Stimulated activated effector memory CD8-positive, alpha-beta T cell treated with anti-CD3 and anti-CD28 coated beads, Interleukin-12 subunit alpha, Interleukin-12 subunit beta, amount 100 ng/mL, for 72 hours (primary cell): ENCODE results near the gene DCUN1D5.

Experiments
- ATAC-seq: fragments of 150-1000 bp; cut with Tn5 transposase; 2 replicates; pipeline ENCODE4 v1.10.0; 2021
- DNase-seq, 2 donors: peaks; one replicate each; pipeline ENCODE4 v3.0.0; 2021 to 2022; ENCODE audit warnings: low spot score in 2 of 2
- H3K27ac Mint-ChIP-seq: one replicate; pipeline ENCODE4 v1.8.0; 2022; ENCODE audit warnings: mild to moderate bottlenecking, mixed read lengths
- H3K36me3 Mint-ChIP-seq: one replicate; pipeline ENCODE4 v1.8.0; 2022; ENCODE audit warnings: mild to moderate bottlenecking, mixed read lengths
- H3K4me1 Mint-ChIP-seq: one replicate; pipeline ENCODE4 v1.8.0; 2022; ENCODE audit warnings: mixed read lengths
- H3K4me3 Mint-ChIP-seq: one replicate; pipeline ENCODE4 v1.8.0; 2022; ENCODE audit warnings: mild to moderate bottlenecking, mixed read lengths
- H3K9me3 Mint-ChIP-seq: one replicate; pipeline ENCODE4 v1.8.0; 2022; ENCODE audit warnings: mixed read lengths

The DCUN1D5 gene

DNA sequence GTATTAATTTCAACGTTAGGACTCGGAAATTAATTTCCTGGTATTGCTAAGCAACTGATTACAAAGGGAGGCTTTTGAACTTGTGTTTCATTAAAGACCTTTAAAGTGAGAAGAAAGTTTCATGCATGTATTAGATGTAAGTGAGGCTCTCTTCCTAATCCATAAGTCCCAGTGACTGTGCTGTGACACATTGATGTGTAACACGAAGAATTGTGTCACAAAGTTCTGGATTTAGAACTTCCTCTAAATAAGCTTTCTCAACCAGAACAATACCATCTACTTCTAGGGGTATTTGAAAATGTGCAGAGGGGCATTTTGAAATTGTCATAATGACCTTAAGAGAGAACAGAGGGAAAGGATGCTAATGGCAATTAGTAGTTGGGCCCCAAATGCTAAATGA lies 14.4 kb downstream of the DCUN1D5 start:
- no peak for DNase-seq
- Mint-ChIP-seq H3K27ac (no peak overlapping the region), H3K4me1 (peaks cover 5% of the 10 kb centered on the region), H3K36me3 (peaks cover 89% of the 10 kb centered on the region), H3K9me3 (no peaks in the 10 kb centered on the region), H3K4me3 (no peak overlapping the region)
- ATAC-seq = no peak

DNA sequence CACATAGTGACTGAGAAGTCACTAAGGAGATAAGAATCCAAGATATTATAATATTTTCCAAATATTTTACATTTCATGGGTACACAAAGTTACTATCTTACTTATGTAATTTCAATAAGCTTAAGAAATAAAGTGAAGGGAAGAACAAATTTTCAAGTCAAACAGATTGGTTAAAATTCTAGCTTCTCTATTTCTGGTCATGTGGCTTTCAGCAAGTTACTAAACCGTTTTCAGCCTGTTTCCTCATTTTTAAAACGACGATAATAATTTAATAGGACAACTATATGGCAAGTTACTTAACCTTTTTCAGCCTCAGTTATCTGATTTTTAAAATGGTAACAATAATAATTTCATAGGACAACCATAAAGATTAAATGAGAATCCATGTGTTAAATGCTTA lies 15.6 kb downstream of the DCUN1D5 start:
- DNase-seq (no peak), ATAC-seq (no peak)
- no peaks in the 10 kb centered on the region for H3K9me3 Mint-ChIP-seq
- H3K4me3 Mint-ChIP-seq = no peak overlapping the region
- peaks cover 5% of the 10 kb centered on the region for H3K4me1 Mint-ChIP-seq
- no peak overlapping the region for H3K27ac Mint-ChIP-seq
- peaks cover 77% of the 10 kb centered on the region for H3K36me3 Mint-ChIP-seq

DNA sequence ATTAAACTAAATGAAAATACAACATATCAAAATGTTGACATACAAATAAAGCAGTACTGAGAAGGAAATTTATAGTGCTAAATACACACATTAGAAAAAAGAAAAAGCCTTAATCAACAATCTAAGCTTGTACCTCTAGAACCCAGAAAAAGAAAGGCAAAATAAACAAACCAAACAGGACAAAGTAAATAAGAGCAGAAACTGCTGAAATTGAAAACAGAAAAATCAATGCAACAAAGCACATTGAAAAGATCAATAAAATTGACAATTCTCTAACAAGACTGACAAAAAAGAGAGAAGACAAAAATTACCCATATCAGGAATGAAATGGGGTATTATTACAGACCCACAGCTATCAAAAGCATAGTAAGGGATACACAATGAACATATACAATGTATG lies 21.0 kb downstream of the DCUN1D5 start:
- peak overlapping the region; percentile 70 for H3K27ac Mint-ChIP-seq
- no peaks in the 10 kb centered on the region for H3K9me3 Mint-ChIP-seq
- no peak for ATAC-seq
- H3K4me3 Mint-ChIP-seq = peak overlapping the region; percentile 19
- peaks cover 68% of the 10 kb centered on the region for H3K36me3 Mint-ChIP-seq
- no peak for DNase-seq
- H3K4me1 Mint-ChIP-seq = peaks cover 43% of the 10 kb centered on the region

DNA sequence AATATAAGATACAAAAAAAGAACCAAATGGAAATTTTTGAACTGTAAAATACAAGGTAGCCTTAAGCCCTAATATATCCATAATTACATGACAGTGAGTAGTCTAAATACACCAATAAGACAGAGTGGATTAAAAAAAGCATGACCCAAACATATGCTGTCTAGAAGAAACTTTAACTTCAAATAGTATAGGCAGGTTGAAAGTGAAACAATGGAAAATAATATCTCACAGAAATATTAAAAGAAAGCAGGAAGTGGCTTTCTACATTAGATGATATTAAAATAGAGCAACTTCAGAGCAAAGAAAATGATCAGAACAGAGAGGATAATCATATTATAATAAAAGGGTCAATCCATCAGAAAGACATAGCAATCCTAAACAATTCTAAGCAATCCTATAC lies 21.8 kb downstream of the DCUN1D5 start:
- H3K27ac Mint-ChIP-seq = peak overlapping the region; percentile 70
- DNase-seq (no peak), ATAC-seq (peak; percentile 52)
- peaks cover 70% of the 10 kb centered on the region for H3K36me3 Mint-ChIP-seq
- H3K4me3 Mint-ChIP-seq = peak overlapping the region; percentile 19
- peaks cover 43% of the 10 kb centered on the region for H3K4me1 Mint-ChIP-seq
- H3K9me3 Mint-ChIP-seq = no peaks in the 10 kb centered on the region

DNA sequence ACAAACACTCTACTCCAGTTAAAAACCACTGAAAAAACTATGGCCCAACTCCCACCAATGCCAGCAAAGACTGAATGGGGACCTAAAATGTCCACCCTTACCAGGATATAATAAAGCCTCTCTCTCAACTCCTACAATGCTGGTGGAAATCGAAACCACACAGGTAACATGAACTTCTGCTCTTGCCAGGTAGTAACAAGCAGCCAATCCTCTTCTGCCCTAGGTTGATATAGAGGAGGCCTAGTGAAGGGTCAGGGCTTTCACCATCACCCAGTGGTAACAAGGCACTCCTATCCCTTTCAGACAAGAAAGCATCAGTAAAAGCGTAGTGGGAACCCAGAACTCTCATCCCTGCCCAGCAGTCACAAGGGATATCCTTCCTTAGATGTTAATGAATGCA lies 22.6 kb downstream of the DCUN1D5 start:
- ATAC-seq (no peak), DNase-seq (no peak)
- Mint-ChIP-seq H3K4me1 (peaks cover 43% of the 10 kb centered on the region), H3K9me3 (no peaks in the 10 kb centered on the region), H3K27ac (peak overlapping the region; percentile 70), H3K4me3 (peak overlapping the region; percentile 19), H3K36me3 (peaks cover 70% of the 10 kb centered on the region)

DNA sequence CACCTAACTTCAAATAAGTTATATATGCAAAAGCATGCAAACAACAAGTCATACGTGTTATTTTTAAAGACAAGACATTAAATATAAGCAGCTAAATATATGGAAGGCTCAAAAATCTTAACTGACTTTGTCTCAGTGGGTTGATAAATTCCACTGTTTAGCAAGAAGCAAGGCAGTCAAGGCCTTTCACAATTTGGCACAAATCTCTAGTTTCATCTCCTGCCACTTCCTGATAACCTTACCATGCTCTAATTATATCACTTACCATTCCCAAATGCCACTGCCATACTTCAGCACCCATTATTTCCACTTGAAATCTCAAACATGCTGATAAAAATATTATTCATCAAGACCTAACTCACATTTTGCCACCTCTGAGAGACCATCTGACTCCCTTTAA lies 24.8 kb downstream of the DCUN1D5 start:
- Mint-ChIP-seq H3K4me1 (peaks cover 38% of the 10 kb centered on the region), H3K36me3 (peaks cover 81% of the 10 kb centered on the region), H3K9me3 (no peaks in the 10 kb centered on the region), H3K4me3 (no peak overlapping the region), H3K27ac (no peak overlapping the region)
- DNase-seq (no peak), ATAC-seq (no peak)

DNA sequence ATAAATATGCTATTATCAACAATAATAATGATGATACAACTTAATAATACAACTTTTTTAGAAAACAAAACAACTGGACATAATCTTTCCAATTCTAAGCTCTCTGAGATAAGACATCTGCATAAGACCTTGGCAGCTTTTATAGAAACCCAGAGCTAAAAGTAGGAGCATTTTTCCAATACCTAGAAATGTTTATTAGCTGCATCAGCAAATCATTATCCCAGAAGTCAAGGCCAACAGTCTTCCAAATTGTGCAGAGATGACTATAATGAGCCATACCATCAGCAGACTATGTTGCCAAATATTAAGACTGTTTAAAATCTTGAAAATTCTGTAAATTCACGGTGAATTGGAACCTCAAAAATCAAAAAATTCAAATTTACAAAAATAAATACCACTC lies 30.3 kb downstream of the DCUN1D5 start:
- no peak overlapping the region for H3K4me3 Mint-ChIP-seq
- no peaks in the 10 kb centered on the region for H3K9me3 Mint-ChIP-seq
- peaks cover 77% of the 10 kb centered on the region for H3K36me3 Mint-ChIP-seq
- DNase-seq (no peak), ATAC-seq (no peak)
- H3K27ac Mint-ChIP-seq = no peak overlapping the region
- H3K4me1 Mint-ChIP-seq = no peaks in the 10 kb centered on the region

DNA sequence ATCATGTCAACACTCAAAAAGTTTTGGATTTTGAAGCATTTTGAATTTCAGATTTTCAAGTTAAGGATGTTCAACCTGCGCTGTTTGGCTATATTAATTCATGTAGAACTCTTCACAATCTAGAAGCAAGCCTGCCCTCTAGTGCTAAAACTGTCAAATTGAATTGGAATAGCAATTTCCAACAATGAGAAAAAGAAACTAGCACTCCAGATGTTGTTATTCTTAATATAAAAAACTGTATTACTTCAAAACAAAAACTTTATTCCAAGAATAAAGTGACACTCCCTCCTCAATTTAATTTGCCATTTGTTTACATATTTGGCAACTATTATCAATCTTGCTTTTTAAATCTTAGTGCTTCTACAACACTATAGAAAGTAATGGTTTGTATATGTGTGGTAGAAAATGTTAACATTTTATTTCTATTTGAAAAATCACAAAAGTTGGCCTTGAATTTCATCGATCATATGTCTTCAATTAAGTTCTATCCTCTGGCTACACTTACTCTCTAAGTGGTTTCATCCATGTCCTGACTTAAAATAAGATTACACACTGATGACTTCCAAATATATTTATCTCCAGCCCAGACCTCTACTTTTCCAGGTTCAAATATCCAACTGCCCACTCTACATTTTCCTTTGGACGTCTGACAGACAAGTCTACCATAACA lies 36.6 kb downstream of the DCUN1D5 start:
- peak; percentile 53 for ATAC-seq
- no peak overlapping the region for H3K27ac Mint-ChIP-seq
- H3K9me3 Mint-ChIP-seq = no peaks in the 10 kb centered on the region
- no peak for DNase-seq
- H3K36me3 Mint-ChIP-seq = peaks cover 17% of the 10 kb centered on the region
- H3K4me3 Mint-ChIP-seq = no peak overlapping the region
- no peaks in the 10 kb centered on the region for H3K4me1 Mint-ChIP-seq

DNA sequence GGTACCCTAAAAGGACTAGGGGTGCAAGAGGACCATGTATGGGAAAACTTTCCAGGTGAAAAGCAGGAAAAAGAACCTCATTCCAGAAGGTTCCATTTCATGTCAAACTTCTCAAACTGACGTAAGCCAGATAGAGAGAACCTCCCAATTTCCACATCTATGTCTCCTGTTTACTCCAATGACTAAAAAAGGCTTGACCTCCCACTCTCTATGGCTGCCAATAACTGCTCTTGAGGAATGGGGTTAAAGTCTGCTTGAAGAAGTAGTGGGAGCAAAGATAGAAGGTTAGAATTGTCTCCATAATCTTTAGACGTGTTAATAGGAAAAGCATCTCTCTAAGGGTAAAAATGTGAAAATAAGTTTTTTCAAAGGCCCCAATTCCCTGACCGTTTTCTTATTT lies 38.0 kb downstream of the DCUN1D5 start:
- Mint-ChIP-seq H3K4me1 (no peaks in the 10 kb centered on the region), H3K27ac (no peak overlapping the region), H3K9me3 (no peaks in the 10 kb centered on the region), H3K36me3 (peaks cover 17% of the 10 kb centered on the region), H3K4me3 (no peak overlapping the region)
- DNase-seq (no peak), ATAC-seq (no peak)

DNA sequence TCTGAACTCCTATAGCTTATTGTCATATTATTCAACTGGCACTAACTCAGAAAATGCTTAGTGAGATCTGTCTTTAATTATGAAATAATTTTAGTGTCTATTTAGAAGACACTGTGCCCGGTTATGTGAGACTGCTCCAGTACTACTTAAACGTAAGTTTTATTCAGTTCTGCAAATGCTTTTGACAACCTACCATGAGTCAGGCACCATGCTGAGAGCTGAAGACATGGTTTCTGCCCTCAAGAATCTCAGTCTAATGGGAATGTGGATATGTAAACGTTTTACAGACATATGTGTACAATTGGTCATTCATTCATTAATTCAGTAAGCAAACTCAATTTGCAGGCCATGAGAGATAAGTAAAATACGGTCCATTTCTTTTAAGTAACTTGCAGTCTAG lies 40.0 kb downstream of the DCUN1D5 start:
- ATAC-seq (no peak), DNase-seq (no peak)
- no peak overlapping the region for H3K4me3 Mint-ChIP-seq
- H3K4me1 Mint-ChIP-seq = no peaks in the 10 kb centered on the region
- H3K9me3 Mint-ChIP-seq = no peaks in the 10 kb centered on the region
- peaks cover 2% of the 10 kb centered on the region for H3K36me3 Mint-ChIP-seq
- no peak overlapping the region for H3K27ac Mint-ChIP-seq

DNA sequence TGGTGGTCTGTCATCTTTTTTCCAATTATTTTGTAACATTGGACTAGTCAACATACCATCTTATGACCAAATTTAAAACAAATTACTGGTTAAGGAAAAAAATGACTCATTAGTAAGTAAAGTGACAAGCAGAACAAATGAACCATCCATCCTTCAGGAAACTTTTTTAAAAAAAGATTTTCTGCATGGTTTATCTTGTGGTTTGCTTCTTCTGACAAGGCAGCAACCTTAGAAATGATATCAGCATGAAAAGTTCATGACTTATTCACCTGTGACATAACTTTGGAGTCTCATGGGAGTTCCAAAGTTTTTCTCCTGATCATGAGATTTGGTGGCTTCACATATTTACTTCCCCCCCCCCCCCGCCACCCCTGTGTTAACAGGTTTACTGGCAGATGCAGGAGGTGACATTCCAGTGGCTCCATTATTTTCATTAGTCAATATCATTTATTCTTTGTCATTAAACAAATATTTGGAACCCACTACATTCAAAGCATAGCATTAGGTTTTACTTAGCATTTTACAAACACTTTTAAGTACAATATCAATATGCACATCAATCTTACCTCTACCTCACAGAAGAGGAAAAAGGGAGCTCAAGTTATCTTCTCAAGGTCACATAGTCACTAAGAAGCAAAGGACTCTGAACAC lies 40.7 kb downstream of the DCUN1D5 start:
- no peak for DNase-seq
- H3K27ac Mint-ChIP-seq = no peak overlapping the region
- H3K4me1 Mint-ChIP-seq = no peaks in the 10 kb centered on the region
- no peaks in the 10 kb centered on the region for H3K9me3 Mint-ChIP-seq
- ATAC-seq = no peak
- H3K4me3 Mint-ChIP-seq = no peak overlapping the region
- H3K36me3 Mint-ChIP-seq = no peaks in the 10 kb centered on the region

DNA sequence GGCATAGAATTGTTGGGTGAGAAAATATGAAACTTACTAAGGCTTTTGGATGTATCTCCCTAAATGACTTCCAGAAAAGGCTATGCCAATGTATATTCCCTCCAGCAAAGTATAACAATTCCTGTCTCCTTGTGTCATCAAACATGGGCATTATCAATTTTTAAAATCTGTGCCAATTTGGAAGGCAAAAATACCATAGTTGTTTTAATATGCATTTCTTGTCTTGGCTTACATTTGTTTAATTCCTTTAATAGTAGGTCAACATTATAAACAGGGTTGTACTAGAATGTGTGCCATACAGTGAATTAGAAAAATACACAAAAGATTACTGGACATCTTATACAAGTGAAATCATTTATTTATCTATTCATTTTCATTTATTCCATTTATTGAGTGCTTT lies 41.6 kb downstream of the DCUN1D5 start:
- DNase-seq = no peak
- Mint-ChIP-seq H3K27ac (no peak overlapping the region), H3K4me1 (no peaks in the 10 kb centered on the region), H3K4me3 (no peak overlapping the region), H3K36me3 (no peaks in the 10 kb centered on the region), H3K9me3 (no peaks in the 10 kb centered on the region)
- no peak for ATAC-seq

DNA sequence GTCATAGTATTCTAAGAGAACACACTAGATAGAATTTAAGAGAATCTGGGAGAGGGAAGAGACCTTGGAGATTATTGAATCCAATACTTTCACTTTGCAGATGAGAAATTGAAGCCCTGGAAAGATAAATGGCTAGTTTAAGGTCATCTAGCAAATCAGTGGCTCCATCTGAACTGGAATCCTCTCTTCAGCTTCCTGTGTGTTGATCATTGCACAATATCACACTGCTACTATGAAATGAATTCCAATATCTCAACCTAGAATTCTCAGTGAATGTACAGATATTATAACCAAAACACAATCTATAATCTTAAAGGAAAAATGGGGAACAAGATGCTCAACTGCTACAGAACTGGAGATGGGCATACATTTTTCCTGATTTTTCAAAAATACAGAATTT lies 44.1 kb downstream of the DCUN1D5 start:
- DNase-seq (no peak), ATAC-seq (no peak)
- no peaks in the 10 kb centered on the region for H3K36me3 Mint-ChIP-seq
- no peak overlapping the region for H3K4me3 Mint-ChIP-seq
- H3K4me1 Mint-ChIP-seq = no peaks in the 10 kb centered on the region
- no peak overlapping the region for H3K27ac Mint-ChIP-seq
- no peaks in the 10 kb centered on the region for H3K9me3 Mint-ChIP-seq

DNA sequence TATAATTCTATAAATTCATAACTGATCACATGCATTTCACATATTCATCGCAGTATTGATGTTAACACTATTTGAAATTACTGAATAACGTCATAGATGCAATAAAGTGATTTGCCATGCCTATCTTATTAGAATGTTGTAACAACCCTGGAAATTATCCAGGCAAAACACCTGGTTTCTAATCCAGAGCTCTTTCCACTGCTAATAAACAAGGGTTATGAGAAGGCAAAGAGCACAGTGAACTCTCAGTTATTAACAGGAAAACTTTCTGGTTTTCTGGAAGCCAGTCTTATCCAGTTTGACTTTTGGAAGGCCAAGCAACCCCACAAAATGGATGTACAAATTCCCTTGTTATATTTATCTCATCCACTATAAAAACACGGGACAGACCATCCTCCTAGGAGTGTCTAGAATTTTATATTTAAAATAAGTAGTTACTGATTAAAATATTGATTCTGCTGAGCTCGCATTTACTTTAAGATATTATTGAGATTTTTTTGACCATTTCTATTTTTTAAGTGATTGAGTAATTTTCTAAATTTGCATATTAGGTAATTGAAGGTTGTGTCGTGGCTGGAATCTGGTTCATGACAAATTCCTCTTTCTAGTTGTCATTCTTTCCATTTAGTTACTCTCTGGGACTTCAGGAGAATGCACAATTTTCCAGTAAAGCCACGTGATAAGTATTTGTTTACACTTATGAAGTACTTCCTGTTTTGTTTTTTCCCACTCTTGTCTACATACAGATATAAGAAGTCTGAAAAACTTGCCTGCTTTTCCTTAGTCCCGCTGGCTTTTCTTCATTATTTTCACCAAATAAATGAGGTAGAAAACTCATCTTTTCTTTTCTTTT lies 47.9 kb downstream of the DCUN1D5 start:
- Mint-ChIP-seq H3K4me1 (no peaks in the 10 kb centered on the region), H3K27ac (no peak overlapping the region), H3K36me3 (no peaks in the 10 kb centered on the region), H3K4me3 (no peak overlapping the region), H3K9me3 (no peaks in the 10 kb centered on the region)
- no peak for DNase-seq
- ATAC-seq = no peak

DNA sequence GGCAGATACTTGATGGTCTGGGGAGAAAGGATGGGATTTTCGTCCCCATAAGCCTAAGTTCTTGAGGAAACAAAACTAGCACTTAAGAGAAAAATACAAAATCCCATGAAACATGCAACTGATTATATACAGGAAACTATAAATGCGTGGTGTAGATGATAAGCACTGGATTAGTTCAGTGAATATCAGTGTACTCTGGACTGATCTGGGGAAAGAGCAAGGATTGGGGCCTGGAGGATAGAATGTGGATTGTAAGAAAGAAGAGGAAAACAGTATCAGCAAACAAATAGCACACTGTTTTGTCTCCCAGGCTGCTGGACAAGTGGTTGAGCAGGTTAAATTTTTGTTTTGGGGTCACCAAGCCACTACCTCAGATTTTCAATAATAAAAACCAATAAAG lies 49.8 kb downstream of the DCUN1D5 start:
- H3K27ac Mint-ChIP-seq = no peak overlapping the region
- no peak overlapping the region for H3K4me3 Mint-ChIP-seq
- ATAC-seq = no peak
- no peak for DNase-seq
- no peaks in the 10 kb centered on the region for H3K36me3 Mint-ChIP-seq
- no peaks in the 10 kb centered on the region for H3K9me3 Mint-ChIP-seq
- H3K4me1 Mint-ChIP-seq = no peaks in the 10 kb centered on the region
